GM18498 (cell line): ENCODE measurements around the gene NAIP.
A peak's percentile ranks its signal among the peaks of the same experiment; 100 is the strongest.
"Not testable (repeated sequence)": the region's sequence is repeated elsewhere in the genome, so short reads cannot be mapped to it uniquely, and the experiment has no call there.

ENCODE experiments used
- ATAC-seq: cut with Tn5 transposase; IDR thresholded peaks from one replicate; pipeline ENCODE4 v1.9.1; 2021; ENCODE audit warnings: mild to moderate bottlenecking, moderate library complexity; ENCODE audit not compliant: unreplicated experiment

The NAIP gene

GRCh38 chr5:71025289-71025953 is at the start of gene NAIP:
NAIP (minus strand) TSS chr5:71025339; CDS start chr5:71012915, 12,424 bp downstream.
- not testable (repeated sequence) for ATAC-seq

- peak; percentile 98 for ATAC-seq
These were observed 42.3 kb upstream of the NAIP start, which contains the start of gene GTF2H2 for GRCh38 chr5:71067262-71067928. GTF2H2 (minus strand) TSS chr5:71067676; CDS start chr5:71062763, 4,913 bp downstream.

GRCh38 chr5:71061322-71061721 is 36.2 kb upstream of the NAIP start:
- ATAC-seq = not testable (repeated sequence)

- not testable (repeated sequence) for ATAC-seq
These were observed 34.3 kb upstream of the NAIP start for GRCh38 chr5:71059426-71059825.

GRCh38 chr5:71044808-71045207 is 19.7 kb upstream of the NAIP start:
- not testable (repeated sequence) for ATAC-seq

GRCh38 chr5:71044128-71044527 is 19.0 kb upstream of the NAIP start:
- ATAC-seq = not testable (repeated sequence)

- not testable (repeated sequence) for ATAC-seq
These were observed 6.1 kb upstream of the NAIP start for GRCh38 chr5:71031046-71031776.

GRCh38 chr5:71020643-71021042 is 4.5 kb downstream of the NAIP start:
- not testable (repeated sequence) for ATAC-seq

GRCh38 chr5:71018376-71019005 is 6.6 kb downstream of the NAIP start:
- ATAC-seq = not testable (repeated sequence)

- no peak for ATAC-seq
These were observed 11.0 kb downstream of the NAIP start for GRCh38 chr5:71014176-71014575.

- no peak for ATAC-seq
These were observed 11.6 kb downstream of the NAIP start for GRCh38 chr5:71013575-71013974.

- ATAC-seq = no peak
These were observed 13.8 kb downstream of the NAIP start for GRCh38 chr5:71011194-71011792.

GRCh38 chr5:71006983-71007382 is 18.2 kb downstream of the NAIP start:
- not testable (repeated sequence) for ATAC-seq

- ATAC-seq = not testable (repeated sequence)
These were observed 40.3 kb downstream of the NAIP start for GRCh38 chr5:70984882-70985281.

GRCh38 chr5:70967220-70967619 is 57.9 kb downstream of the NAIP start:
- not testable (repeated sequence) for ATAC-seq

GRCh38 chr5:70964531-70964930 is 60.6 kb downstream of the NAIP start:
- not testable (repeated sequence) for ATAC-seq

GRCh38 chr5:70953068-70953467 is 72.1 kb downstream of the NAIP start:
- ATAC-seq = not testable (repeated sequence)

- ATAC-seq = not testable (repeated sequence)
These were observed 92.6 kb downstream of the NAIP start for GRCh38 chr5:70932560-70932959.

- not testable (repeated sequence) for ATAC-seq
These were observed 93.3 kb downstream of the NAIP start for GRCh38 chr5:70931709-70932368.

GRCh38 chr5:70925211-70925562 is 100.0 kb downstream of the NAIP start:
- not testable (repeated sequence) for ATAC-seq
